D721Med (cell line): ENCODE data around the gene WDR4.

Experiments
- DNase-seq: peaks from one replicate; pipeline ENCODE4 v3.0.0; 2011; ENCODE audit warnings: low spot score; ENCODE audit not compliant: insufficient read length
- FAIRE-seq: peaks from 2 replicates; lab custom pipeline; 2011; peaks lifted over from hg19 to GRCh38; lab: Jason Lieb, UNC
- CTCF ChIP-seq: IDR thresholded peaks from 2 replicates; pipeline ENCODE4 v1.5.1; 2012; ENCODE audit warnings: mild to moderate bottlenecking, control low read depth; ENCODE audit not compliant: insufficient read depth; ENCODE audit errors: missing control alignments

The WDR4 gene

GRCh38 chr21:42861848-42862400 lies 17.4 kb downstream of the WDR4 start:
- no peak for TF ChIP-seq CTCF
- no peak for FAIRE-seq
- no peak for DNase-seq

GRCh38 chr21:42861311-42861847 lies 18.0 kb downstream of the WDR4 start:
- TF ChIP-seq CTCF: no peak
- FAIRE-seq: no peak
- no peak for DNase-seq

- no peak for FAIRE-seq
- no peak for DNase-seq
- TF ChIP-seq CTCF: no peak
Observed at GRCh38 chr21:42860345-42860744, 19.0 kb downstream of the WDR4 start.

- no peak for TF ChIP-seq CTCF
- DNase-seq (no peak), FAIRE-seq (no peak)
Observed at GRCh38 chr21:42859891-42860230, 19.5 kb downstream of the WDR4 start.

GRCh38 chr21:42858957-42859890 lies 20.1 kb downstream of the WDR4 start:
- TF ChIP-seq CTCF: no peak
- FAIRE-seq (no peak), DNase-seq (no peak)

- TF ChIP-seq CTCF: no peak
- DNase-seq (no peak), FAIRE-seq (no peak)
Observed at GRCh38 chr21:42858185-42858847, 21.0 kb downstream of the WDR4 start.
